ENCODE data around the gene PPP5C. TPM values are rescaled to one million over a fixed set of nuclear protein-coding genes. Genes with fewer than 3 reads are reported as not detected.
A peak's percentile ranks its signal among the peaks of the same experiment; 100 is the strongest.
"Not testable (repeated sequence)": the region's sequence is repeated elsewhere in the genome, so short reads cannot be mapped to it uniquely, and the experiment has no call there.

Gene PPP5C
- total RNA-seq, 4 donors from 2014 or later: 70.5 to 132 (median 88.8) TPM

DNA sequence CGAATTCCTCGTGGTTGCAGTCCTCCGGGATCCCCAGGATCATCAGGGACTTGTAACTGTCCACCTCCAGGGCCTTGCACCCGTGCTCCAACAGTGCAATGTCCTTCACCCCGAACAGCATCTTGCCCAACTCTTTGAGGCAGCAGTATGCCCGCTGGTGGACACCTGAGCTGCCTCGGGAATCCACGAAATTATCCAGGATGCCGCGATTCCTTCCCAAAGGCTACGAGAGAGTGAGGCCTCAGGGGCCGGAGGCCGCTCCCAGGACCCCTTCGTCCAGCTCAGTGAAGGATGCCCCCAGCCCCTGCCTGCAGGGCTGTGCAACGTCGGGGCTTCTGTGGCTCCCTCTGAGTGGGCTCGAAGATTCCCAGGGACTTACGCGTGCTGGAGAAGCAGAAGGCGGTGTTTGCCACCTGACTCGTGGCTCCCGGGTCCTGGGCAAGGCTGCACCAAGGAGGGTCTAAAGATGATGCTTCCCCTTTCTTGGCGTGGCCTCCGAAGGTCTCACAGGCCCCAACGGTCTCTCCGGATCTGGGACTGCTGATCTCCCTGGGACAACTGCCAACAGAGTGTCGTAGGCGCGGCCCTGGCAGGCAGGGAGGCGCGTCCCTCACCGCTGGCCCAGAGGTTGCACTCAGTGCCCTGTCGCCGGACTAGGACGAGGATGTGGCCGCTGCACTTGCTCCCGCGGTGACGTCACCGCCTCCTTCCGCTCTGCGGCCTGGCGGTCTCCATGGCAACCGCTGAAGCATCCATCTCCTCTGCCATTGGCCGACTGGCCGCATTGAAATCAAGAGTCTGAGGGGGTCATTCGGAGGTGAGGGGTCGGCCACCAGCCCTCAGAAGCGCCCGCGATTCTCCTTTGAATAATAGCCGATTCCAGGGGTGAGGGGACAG is 81.6 kb downstream of the PPP5C start, which contains the start of gene PNMA8C:
PNMA8C (minus strand) TSS at position 698 of the 897 bp plus-strand sequence; CDS start at position 121, 577 bp downstream.
- TF ChIP-seq POLR2A (IDR thresholded peaks at IDR 0.05) (no peak), EP300 (IDR thresholded peaks at IDR 0.05) (no peak)
- TF ChIP-seq, protein P1, sequence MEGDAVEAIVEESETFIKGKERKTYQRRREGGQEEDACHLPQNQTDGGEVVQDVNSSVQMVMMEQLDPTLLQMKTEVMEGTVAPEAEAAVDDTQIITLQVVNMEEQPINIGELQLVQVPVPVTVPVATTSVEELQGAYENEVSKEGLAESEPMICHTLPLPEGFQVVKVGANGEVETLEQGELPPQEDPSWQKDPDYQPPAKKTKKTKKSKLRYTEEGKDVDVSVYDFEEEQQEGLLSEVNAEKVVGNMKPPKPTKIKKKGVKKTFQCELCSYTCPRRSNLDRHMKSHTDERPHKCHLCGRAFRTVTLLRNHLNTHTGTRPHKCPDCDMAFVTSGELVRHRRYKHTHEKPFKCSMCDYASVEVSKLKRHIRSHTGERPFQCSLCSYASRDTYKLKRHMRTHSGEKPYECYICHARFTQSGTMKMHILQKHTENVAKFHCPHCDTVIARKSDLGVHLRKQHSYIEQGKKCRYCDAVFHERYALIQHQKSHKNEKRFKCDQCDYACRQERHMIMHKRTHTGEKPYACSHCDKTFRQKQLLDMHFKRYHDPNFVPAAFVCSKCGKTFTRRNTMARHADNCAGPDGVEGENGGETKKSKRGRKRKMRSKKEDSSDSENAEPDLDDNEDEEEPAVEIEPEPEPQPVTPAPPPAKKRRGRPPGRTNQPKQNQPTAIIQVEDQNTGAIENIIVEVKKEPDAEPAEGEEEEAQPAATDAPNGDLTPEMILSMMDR (IDR thresholded peaks at IDR 0.05): no peak
- DNase-seq (ENCODE audit: low spot score in 2 of 2): no peak
- Histone ChIP-seq H3K36me3 (no peaks in the 10 kb centered on the region), H3K27ac (no peak within 1 kb of the TSS), H3K9me3 (no peaks in the 10 kb centered on the region), H3K4me3 (peak within 1 kb of the TSS in 2 of 4 donors; percentile 12 to 19), H3K27me3 (peaks cover 0 to 50% of the 10 kb centered on the region in 2 donors), H3K4me1 (peaks cover 0 to 20% (median 4%) of the 10 kb centered on the region in 4 donors)
- WGBS, 2 donors: 26 to 29% methylated on average over 37 to 46 of the region's 52 CpGs

DNA sequence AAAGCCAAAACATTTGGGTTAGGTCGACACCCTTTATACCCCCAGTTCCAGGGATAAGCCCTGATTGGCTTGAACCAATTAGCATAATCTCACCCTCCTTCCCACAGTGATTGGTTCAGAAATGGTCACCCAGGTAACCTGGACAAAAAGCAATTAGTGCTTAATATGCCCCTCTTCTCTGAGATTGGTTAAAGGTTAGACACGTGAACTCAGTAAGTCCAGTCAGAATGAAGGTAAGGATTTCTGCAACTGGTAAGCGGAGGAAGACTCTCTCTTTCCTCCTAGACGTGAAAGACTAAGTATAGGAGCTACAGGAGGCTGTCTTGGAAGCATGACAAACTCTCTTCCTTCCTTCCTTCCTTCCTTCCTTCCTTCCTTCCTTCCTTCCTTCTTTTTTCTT is 83.1 kb downstream of the PPP5C start:
- peaks cover 0 to 20% (median 4%) of the 10 kb centered on the region in 4 donors for H3K4me1 ChIP-seq
- WGBS, 2 donors: 60 to 67% methylated on average over 4 of the region's 4 CpGs
- no peaks in the 10 kb centered on the region for H3K36me3 ChIP-seq
- H3K4me3 ChIP-seq: no peak overlapping the region
- H3K27me3 ChIP-seq: peaks cover 0 to 57% of the 10 kb centered on the region in 2 donors
- no peak overlapping the region for H3K27ac ChIP-seq
- no peak for DNase-seq (ENCODE audit: low spot score in 2 of 2)
- no peaks in the 10 kb centered on the region for H3K9me3 ChIP-seq
- TF ChIP-seq, protein P1 (IDR thresholded peaks at IDR 0.05): no peak
- no peak for TF ChIP-seq POLR2A (IDR thresholded peaks at IDR 0.05)
- TF ChIP-seq EP300 (IDR thresholded peaks at IDR 0.05): no peak

DNA sequence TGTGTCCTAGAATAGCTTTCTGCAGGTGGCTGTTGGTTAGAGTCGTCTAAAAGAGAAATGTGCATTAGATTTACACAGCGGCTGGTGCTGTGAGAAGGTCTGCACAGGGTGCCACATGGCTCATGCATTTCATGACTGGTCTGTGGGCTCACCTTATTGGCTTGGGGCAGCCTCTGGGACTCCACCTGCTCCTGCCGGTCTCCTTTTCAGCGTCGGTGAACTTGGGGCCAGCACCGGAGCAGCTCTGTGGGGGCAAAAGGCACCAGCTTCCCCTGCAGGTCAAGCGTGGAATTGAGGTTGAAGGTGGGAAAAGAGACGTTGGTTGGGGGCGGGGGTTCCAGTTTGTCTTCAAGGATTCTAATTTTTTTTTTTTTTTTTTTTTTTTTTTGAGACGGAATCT is 84.9 kb downstream of the PPP5C start:
- no peaks in the 10 kb centered on the region for H3K36me3 ChIP-seq
- peaks cover 0 to 46% of the 10 kb centered on the region in 2 donors for H3K27me3 ChIP-seq
- no peak for DNase-seq (ENCODE audit: low spot score in 2 of 2)
- H3K4me3 ChIP-seq: no peak overlapping the region
- TF ChIP-seq POLR2A (IDR thresholded peaks at IDR 0.05) (no peak), EP300 (IDR thresholded peaks at IDR 0.05) (no peak)
- TF ChIP-seq, protein P1 (IDR thresholded peaks at IDR 0.05): no peak
- no peak overlapping the region for H3K27ac ChIP-seq
- WGBS, 2 donors: 40 to 51% methylated on average over 10 of the region's 10 CpGs
- H3K4me1 ChIP-seq: peaks cover 0 to 16% (median 4%) of the 10 kb centered on the region in 4 donors
- no peaks in the 10 kb centered on the region for H3K9me3 ChIP-seq

DNA sequence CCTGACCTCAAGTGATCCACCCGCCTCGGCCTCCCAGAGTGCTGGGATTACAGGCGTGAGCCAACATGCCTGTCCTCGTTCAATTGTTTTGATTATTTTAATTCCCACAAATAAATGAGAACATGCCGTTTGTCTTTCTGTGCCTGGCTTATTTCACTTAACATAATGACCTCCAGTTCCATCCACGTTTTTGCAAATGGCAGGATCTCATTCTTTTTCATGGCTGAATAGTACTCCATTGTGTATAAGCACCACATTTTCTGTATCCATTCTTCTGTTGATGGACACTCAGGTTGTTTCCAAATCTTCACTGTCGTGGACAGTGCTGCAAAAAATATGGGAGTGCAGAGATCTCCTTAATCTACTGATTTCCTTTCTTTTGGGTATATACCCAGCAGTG is 86.6 kb downstream of the PPP5C start:
- H3K4me3 ChIP-seq; H3K4me1 ChIP-seq; H3K27ac ChIP-seq; DNase-seq (ENCODE audit: low spot score in 2 of 2); H3K9me3 ChIP-seq; H3K36me3 ChIP-seq: not testable (repeated sequence)
- peaks cover 0 to 29% of the 10 kb centered on the region in 2 donors for H3K27me3 ChIP-seq
- 72 to 82% methylated on average over 7 of the region's 7 CpGs for WGBS, 2 donors

DNA sequence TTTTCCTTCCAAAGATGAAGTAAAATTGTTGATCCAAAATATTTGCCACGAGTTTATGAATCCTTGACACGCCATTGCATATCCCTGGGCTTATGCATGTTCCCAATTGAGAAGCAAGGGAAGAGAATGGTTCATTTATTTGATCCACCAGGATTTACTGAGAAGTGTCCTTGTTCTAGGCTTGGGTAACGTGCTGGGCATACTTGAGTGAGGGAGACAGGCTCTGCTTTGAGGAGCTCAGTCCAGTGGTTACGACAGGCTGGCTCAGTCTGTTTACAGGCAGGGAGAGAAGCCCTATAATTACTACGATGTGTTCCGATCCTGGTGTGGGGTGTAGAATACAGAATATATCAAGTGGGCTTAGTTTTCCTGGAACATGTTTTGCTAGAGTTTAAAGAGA is 88.1 kb downstream of the PPP5C start:
- 20 to 45% methylated on average over 6 of the region's 6 CpGs for WGBS, 2 donors
- Histone ChIP-seq H3K27ac (no peak overlapping the region), H3K4me1 (no peaks in the 10 kb centered on the region), H3K9me3 (no peaks in the 10 kb centered on the region), H3K27me3 (peaks cover 0 to 20% of the 10 kb centered on the region in 2 donors), H3K4me3 (no peak overlapping the region), H3K36me3 (no peaks in the 10 kb centered on the region)
- no peak for DNase-seq (ENCODE audit: low spot score in 2 of 2)
- TF ChIP-seq POLR2A (IDR thresholded peaks at IDR 0.05) (no peak), EP300 (IDR thresholded peaks at IDR 0.05) (no peak)
- TF ChIP-seq, protein P1 (IDR thresholded peaks at IDR 0.05): no peak

DNA sequence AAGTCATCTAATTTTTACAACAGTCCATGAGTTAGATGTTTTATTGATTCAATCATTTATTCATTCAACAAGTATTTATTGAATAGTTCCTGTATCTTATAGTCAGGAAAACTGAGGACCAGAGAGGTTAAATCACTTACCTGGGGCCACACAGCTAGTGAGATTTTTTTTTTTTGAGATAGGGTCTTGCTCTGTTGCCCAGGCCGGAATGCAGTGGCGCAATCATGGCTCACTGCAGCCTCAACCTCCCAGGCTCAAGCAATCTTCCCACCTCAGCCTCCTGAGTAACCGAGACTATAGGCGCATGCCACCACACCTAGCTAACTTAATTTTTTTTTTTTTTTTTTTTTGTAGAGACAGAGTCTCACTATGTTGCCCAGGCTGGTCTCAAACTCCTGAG is 88.8 kb downstream of the PPP5C start:
- not testable (repeated sequence) for H3K9me3 ChIP-seq; H3K27ac ChIP-seq; H3K36me3 ChIP-seq; H3K4me3 ChIP-seq; DNase-seq (ENCODE audit: low spot score in 2 of 2); H3K4me1 ChIP-seq
- 94 to 95% methylated on average over 4 of the region's 4 CpGs for WGBS, 2 donors
- H3K27me3 ChIP-seq: peaks cover 0 to 16% of the 10 kb centered on the region in 2 donors

Measured in tibial nerve (tissue), 4 donors.